ENCODE measurements around the gene CSF3R. TPM values are rescaled to one million over a fixed set of nuclear protein-coding genes. Genes with fewer than 3 reads are reported as not detected.

The CSF3R gene
- total and polyA plus RNA-seq, 2 donors (not counting 1 experiment from before 2014, with no cell fraction given), result 0.30 to 6.3 TPM

- no peak overlapping the region for H3K27ac Mint-ChIP-seq
- CTCF ChIA-PET, result no interaction called here
- Histone ChIP-seq H4K20me1 (ENCODE audit: control insufficient read depth, insufficient read depth, low read length, poor library complexity, severe bottlenecking) (no peaks in the 10 kb centered on the region), H3K4me1 (ENCODE audit: control insufficient read depth in 2 of 2, insufficient read depth in 2 of 2, low read length in 2 of 2) (peaks cover 4% of the 10 kb centered on the region in 2 donors), H2AFZ (ENCODE audit: insufficient read depth, low read depth, low read length, poor library complexity, severe bottlenecking) (no peak overlapping the region), H3K36me3 (replicated peaks in 1 of 2; ENCODE audit: control extremely low read depth in 1 of 2, control insufficient read depth in 1 of 2, extremely low read depth in 1 of 2, insufficient read depth in 2 of 2, low read length in 1 of 2) (no peaks in the 10 kb centered on the region), H3K27me3 (replicated peaks in 1 of 4; ENCODE audit: control extremely low read depth in 1 of 4, control insufficient read depth in 3 of 4, insufficient read depth in 4 of 4, low read length in 3 of 4) (peaks cover 0 to 9% (median 0%) of the 10 kb centered on the region in 4 experiments), H3K9me3 (ENCODE audit: control extremely low read depth in 1 of 3, control insufficient read depth in 2 of 3, insufficient read depth in 1 of 3, low read length in 2 of 3) (peaks cover 0 to 3% (median 0%) of the 10 kb centered on the region in 3 donors), H3K27ac (ENCODE audit: low read length in 2 of 2) (no peak overlapping the region), H3K4me2 (replicated peaks; ENCODE audit: low read depth, low read length, poor library complexity, severe bottlenecking) (no peak overlapping the region), H3K4me3 (ENCODE audit: control extremely low read depth in 1 of 5, extremely low read depth in 1 of 5, insufficient read depth in 1 of 5, low read depth in 2 of 5, low read length in 4 of 5) (no peak overlapping the region), H3K79me2 (ENCODE audit: control insufficient read depth, insufficient read depth, low read length) (no peaks in the 10 kb centered on the region), H3K9ac (ENCODE audit: low read length) (no peak overlapping the region)
- no peaks in the 10 kb centered on the region for H3K9me3 Mint-ChIP-seq (ENCODE audit: insufficient read depth)
- no peak overlapping the region for H3K4me3 Mint-ChIP-seq
- POLR2A ChIA-PET, result no interaction called here
- intact Hi-C loops (cut with micrococcal nuclease), result no loop called here
- DNase-seq, result no peak
- no peak for ATAC-seq (ENCODE audit: low read depth)
- no peak for TF ChIP-seq CTCF (IDR thresholded peaks at IDR 0.05)
- no peak for TF ChIP-seq EZH2 (IDR thresholded peaks at IDR 0.05; ENCODE audit: borderline replicate concordance, insufficient read depth, low read depth, low read length, poor library complexity, severe bottlenecking)
- H3K4me1 Mint-ChIP-seq, result peaks cover 2% of the 10 kb centered on the region
- no peaks in the 10 kb centered on the region for H3K27me3 Mint-ChIP-seq
- WGBS (ENCODE audit: insufficient coverage), result 86% methylated on average over 1 of the region's 5 CpGs
Measured at GRCh38 chr1:36476945-36477344, 5.8 kb downstream of the CSF3R start.

GRCh38 chr1:36475910-36476604 is 6.7 kb downstream of the CSF3R start:
- no peaks in the 10 kb centered on the region for H3K79me2 ChIP-seq (ENCODE audit: control insufficient read depth, insufficient read depth, low read length)

More at GRCh38 chr1:36475910-36476604, 6.7 kb downstream of the CSF3R start:
- no peaks in the 10 kb centered on the region for H3K9me3 Mint-ChIP-seq (ENCODE audit: insufficient read depth)
- Histone ChIP-seq H3K9ac (ENCODE audit: low read length) (no peak overlapping the region), H3K9me3 (ENCODE audit: control extremely low read depth in 1 of 3, control insufficient read depth in 2 of 3, insufficient read depth in 1 of 3, low read length in 2 of 3) (peaks cover 0 to under 1% (median 0%) of the 10 kb centered on the region in 3 donors), H3K27ac (ENCODE audit: low read length in 2 of 2) (no peak overlapping the region), H3K36me3 (replicated peaks in 1 of 2; ENCODE audit: control extremely low read depth in 1 of 2, control insufficient read depth in 1 of 2, extremely low read depth in 1 of 2, insufficient read depth in 2 of 2, low read length in 1 of 2) (no peaks in the 10 kb centered on the region), H3K4me3 (ENCODE audit: control extremely low read depth in 1 of 5, extremely low read depth in 1 of 5, insufficient read depth in 1 of 5, low read depth in 2 of 5, low read length in 4 of 5) (no peak overlapping the region), H4K20me1 (ENCODE audit: control insufficient read depth, insufficient read depth, low read length, poor library complexity, severe bottlenecking) (no peaks in the 10 kb centered on the region), H2AFZ (ENCODE audit: insufficient read depth, low read depth, low read length, poor library complexity, severe bottlenecking) (no peak overlapping the region), H3K4me1 (ENCODE audit: control insufficient read depth in 2 of 2, insufficient read depth in 2 of 2, low read length in 2 of 2) (no peaks in the 10 kb centered on the region), H3K4me2 (replicated peaks; ENCODE audit: low read depth, low read length, poor library complexity, severe bottlenecking) (no peak overlapping the region), H3K27me3 (replicated peaks in 1 of 4; ENCODE audit: control extremely low read depth in 1 of 4, control insufficient read depth in 3 of 4, insufficient read depth in 4 of 4, low read length in 3 of 4) (peaks cover 0 to under 1% (median 0%) of the 10 kb centered on the region in 4 experiments)
- CTCF ChIA-PET, result no interaction called here
- POLR2A ChIA-PET, result no interaction called here
- intact Hi-C loops (cut with micrococcal nuclease), result no loop called here
- H3K4me3 Mint-ChIP-seq, result no peak overlapping the region
- DNase-seq (no peak), ATAC-seq (ENCODE audit: low read depth) (no peak)
- H3K4me1 Mint-ChIP-seq, result peaks cover 2% of the 10 kb centered on the region
- H3K27ac Mint-ChIP-seq, result no peak overlapping the region
- 87% methylated on average over 2 of the region's 7 CpGs for WGBS (ENCODE audit: insufficient coverage)
- no peaks in the 10 kb centered on the region for H3K27me3 Mint-ChIP-seq
- TF ChIP-seq CTCF (IDR thresholded peaks at IDR 0.05) (no peak), EZH2 (IDR thresholded peaks at IDR 0.05; ENCODE audit: borderline replicate concordance, insufficient read depth, low read depth, low read length, poor library complexity, severe bottlenecking) (no peak)
